NCI-H187 (cell line): ENCODE data around the gene ZNF407.

ENCODE experiments used
- DNase-seq, 2 experiments: peaks; one replicate each; lab custom pipeline; 2025; lab: John Stamatoyannopoulos, UW

The ZNF407 gene

DNA sequence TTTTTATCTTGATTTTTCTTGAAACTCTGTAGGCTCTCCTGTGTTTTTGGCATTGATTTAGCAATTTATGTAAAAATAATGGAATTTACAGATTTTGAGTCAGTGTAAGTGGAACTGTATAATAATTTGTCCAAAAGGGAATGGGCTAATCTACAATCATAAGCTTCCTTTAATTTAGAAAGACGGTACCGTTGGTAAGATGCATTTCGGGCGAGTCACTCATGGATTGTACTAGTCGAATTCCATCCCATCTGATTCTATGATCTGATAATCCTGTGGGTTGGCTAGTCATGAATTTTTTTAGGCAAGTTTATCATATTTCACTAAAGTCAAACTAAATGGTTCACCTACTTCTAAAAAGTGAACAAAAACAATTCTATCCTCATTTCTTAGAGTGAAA lies 133.4 kb downstream of the ZNF407 start:
- DNase-seq, result no peak

DNA sequence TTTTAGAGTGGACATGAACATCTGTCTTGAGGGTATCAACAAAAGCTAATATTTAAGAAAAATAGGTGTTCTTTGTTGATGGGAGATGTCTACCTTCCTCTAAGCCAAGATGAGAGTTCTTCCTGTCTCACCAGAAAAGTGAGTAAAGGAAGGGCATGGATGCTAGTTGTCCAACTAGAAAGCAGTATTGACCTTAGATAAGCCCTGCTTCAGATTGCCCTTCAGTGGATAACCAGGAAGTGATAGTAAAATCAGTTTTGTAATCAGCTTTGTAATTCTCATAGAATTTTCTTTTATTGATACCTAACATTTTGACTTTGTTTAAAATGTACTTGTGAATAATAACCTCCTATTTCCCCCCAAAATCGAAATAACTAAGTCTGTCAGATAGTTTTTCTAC lies 134.7 kb downstream of the ZNF407 start:
- no peak for DNase-seq

DNA sequence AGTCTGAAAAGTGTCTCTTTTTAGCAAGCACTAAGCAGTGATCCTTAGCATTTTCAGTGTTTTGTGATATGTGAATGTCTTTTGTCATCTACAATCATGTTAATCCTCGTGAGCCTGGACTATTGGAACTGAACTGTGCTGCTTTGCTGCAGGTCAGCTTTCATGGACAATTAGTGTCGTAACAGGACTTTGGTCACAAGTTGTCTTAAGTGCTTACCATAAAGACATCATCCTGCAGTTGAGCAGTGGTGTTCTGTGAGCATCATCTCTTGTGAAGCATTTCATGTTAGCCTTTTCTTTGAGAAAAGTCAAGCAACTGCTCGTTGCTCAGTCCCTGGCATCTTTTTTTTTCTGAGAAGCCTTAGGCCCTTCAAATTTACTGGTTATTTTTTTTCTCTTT lies 135.9 kb downstream of the ZNF407 start:
- DNase-seq, result no peak

DNA sequence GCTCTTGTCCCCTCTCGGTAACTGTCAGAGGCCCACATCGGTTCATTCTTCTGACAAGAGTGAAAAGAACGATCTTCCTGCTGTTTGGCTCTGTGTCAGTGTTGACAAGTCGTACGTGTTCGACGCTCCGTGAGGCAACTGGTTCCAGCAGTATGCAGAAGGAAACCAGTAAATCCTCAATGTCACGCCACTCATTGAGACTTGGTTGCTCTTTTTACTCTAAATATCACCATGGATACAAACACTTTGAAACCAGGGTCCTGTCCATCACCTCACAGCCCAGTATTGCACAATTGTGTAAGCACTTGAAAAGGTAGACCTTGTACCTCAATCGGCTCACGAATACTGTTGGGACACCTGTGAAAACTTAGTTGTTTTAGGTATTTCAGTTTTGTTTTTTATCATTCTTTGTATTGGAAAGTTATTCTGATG lies 136.4 kb downstream of the ZNF407 start:
- DNase-seq, result no peak

DNA sequence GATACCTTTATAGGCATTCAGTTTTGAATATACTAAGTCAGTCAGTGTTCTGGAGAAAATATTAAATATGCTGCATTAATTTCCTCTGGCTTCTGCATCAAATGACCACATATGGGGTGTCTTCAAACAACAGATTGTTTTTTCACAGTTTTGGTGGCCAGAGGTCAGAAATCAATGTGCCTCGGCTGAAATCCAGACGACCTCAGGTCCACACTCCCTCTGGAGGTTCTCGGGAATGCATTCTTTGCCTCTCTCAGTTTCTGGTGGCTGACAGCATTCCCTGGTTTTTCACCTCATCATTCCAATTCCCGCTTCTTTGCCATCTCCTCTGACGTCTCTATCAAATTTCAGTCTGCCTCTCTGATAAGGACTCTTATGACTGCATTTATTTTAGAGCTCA lies 142.3 kb downstream of the ZNF407 start:
- no peak for DNase-seq

DNA sequence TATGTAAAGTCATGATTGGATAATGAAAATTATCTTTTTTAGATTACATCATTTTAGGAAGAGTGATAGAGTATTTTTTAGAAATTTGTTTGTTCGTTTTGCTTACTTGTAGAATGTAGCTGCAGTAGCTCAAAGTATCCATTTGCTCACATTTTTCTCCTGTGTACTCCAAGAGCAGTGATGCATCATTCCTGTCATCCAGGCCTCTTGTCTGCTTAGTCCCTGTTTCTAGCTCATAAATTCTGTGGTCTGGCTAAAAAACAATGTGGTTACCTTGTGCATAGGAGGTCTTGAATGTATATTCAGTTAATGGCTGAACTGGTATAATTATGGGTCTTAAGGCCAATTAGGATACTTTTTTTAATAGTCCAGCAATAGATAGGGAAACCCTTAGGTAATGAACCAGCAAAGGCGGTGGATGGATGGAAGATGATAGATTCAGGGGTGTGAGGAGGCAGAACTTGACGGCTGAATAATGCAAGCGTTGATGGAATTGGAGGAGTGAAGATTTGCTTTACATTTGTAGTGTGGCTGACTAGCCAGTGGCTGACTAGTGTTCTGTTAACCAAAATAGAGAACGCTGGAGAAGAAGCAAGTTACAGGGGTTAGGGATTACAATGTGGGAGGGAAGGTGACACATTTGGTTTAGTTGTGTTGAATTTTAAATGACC lies 145.0 kb downstream of the ZNF407 start:
- no peak for DNase-seq

DNA sequence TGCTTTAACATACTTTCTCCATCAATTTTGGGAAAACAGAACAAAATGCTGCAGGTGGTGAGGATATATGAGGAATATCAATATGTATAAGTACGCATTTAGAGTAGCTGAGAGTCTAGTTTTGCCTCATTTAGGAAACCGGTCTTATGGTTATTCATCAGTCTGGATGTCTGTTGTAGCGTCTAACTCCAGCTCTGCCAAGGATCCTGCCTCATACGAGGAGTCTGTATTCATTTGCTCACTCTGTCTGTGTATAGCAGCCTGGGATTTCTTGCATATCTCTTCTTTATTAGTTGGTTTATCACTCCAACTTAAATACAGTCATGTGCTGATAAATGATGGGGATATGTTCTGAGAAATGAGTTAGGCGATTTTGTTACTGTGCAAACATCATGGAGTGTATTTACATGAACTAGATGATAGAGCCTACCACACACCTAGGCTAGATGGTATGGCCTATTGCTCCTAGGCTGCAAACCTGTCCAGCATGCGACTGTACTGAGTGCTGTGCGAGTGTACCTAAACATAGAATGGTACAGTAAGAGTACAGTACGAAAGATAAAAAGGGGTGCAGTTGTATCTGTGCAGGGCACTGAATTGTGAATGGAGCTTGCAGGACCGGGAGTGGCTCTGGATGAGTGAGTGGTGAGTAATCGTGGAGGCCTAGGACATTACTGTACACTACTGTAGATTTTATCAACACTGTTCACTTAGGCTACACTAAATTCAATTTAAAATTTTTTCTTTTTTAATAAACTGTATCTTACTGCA lies 148.1 kb downstream of the ZNF407 start:
- DNase-seq, result no peak

DNA sequence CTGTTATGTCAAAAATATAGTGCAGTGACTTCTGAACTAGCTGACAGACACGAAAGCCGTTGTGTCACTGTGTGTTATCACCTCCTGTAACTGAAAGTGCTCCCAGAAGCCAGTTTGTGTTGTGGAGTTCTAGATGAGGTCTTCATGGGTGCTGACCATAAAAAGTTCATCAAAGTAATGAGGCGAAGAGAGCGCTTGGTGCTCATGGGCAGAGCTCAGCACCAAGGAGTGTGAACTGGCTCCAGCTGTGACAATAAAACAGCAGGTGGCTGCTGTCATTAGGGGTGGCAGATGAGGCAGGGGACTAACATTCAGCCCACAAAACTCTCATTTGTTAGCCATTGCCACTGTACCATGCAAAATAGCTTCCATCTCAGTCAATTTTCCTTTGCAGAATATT lies 151.1 kb downstream of the ZNF407 start:
- peak; percentile 46 to 48 for DNase-seq

DNA sequence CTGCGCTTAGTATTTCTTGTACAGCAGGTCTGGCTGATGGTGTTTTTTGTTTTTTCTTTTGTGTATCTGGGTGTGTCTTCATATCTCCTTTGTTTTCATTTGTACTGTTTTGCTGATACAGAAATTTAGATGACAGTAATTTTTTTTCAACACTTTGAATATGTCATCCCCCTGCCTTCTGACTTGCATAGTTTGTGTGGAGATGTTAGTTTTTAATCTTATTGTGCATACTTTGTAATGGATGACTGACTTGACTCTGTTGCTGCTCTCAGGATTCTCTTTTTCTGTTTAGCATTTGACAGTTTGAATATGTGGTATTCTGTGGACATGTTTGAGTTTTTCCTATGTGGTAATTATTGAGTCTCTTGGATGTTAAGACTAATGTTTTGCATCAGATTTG lies 161.3 kb downstream of the ZNF407 start:
- no peak for DNase-seq

DNA sequence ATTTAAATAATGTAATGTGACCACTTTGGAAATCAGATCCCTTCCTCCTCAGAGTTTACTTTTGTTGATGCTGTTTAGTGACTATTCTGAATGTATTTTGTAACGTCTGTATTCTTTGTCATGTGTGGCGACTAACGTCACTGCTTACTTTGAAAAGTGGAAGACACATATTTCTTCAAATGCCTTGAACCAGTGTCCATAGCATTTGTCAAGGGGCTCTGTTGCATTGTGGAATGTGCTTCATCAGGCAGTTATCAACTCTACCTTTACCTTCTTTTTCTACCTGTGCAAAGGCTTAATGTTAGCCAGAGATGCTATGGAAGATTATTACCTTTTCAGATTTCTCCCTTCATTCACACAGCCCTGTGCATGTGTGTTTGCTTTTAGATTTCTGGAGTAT lies 162.4 kb downstream of the ZNF407 start:
- no peak for DNase-seq

DNA sequence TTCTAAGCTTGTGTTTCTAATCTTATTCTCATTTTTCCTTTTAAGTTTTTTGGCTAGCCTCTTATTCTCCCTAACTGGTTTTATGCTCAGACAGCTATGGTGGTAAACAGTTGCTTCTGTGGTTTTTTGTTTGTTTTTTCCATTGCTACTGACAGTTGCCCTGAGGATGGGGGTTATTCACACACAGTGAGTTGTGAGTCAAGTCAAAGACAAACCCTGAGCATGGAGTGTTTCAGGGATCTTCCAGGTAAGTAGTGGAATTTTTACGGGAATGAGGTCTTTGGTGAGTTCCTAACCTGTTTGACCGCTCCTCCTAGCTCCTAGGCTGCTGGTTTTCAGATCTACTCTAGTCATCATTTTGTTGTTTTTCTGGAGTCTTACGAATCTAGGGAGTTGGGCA lies 162.8 kb downstream of the ZNF407 start:
- no peak for DNase-seq

DNA sequence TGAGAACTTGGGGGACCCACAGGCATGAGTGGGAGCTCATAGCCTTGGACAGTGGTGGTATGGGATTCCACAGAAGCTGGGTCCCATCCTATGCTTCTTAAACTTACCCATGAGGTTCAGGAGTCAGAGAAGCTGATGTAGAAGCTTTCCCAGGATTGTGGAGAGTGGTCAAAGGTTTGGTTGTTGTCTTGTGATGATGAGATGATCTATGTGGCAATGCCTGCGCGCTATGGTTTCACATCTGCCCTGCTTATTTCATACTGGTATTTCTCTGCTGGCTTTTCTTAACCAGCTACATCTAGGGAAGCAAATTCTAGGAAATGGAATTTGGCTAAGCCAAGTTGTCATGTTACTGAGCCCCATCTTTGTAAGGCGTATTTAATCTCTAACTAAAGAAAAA lies 168.6 kb downstream of the ZNF407 start:
- no peak for DNase-seq

DNA sequence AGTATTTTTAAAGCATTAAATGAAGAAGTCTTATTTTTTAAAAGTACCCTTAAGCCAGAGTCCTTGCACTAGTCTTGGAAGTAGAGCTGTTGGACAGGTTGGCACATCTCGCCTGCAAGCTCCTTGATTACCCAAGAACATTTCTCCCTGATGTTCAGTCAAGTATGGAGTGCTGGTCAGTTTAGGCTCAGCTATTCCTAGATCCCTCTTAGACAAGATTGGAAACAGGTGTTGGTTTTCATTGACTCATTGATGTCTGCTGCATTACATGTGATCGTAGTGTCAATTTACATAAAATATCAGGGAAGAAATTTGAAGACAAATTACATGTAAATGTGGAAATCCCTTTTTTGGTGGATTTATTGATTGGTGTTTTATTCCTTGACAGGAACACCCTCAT lies 170.4 kb downstream of the ZNF407 start:
- DNase-seq, result no peak

DNA sequence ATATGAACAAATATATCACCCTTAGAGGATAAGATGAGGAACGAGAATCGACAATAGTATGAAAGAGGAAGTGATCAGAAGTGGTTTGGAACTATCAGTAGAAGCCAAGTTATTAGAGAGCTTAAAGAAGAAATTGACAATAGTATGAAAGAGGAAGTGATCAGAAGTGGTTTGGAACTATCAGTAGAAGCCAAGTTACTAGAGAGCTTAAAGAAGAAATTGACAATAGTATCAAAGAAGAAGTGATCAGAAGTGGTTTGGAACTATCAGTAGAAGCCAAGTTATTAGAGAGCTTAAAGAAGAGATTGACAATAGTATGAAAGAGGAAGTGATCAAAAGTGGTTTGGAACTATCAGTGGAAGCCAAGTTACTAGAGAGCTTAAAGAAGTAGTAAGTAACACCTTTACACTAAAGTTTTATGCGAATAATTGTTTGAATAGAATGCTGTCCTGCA lies 175.5 kb downstream of the ZNF407 start:
- DNase-seq, result no peak

DNA sequence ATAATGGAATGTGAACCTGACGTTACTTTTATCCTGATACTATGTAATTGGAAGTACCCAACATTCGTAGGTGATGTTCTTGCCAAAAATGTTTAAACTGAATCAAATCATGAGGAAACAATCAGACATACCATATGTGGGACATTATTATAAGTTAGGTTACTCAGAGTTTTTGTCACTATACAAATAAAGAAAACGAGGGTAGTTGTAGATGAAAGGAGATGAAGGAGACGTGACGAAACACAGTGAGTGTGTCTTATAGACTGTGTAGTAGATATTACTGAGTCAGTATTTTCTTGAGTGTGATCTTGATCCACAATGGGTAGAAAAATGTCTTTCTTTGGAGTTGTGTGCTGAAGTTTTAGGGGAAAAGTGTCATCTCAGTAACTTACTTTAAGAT lies 176.8 kb downstream of the ZNF407 start:
- DNase-seq, result no peak

DNA sequence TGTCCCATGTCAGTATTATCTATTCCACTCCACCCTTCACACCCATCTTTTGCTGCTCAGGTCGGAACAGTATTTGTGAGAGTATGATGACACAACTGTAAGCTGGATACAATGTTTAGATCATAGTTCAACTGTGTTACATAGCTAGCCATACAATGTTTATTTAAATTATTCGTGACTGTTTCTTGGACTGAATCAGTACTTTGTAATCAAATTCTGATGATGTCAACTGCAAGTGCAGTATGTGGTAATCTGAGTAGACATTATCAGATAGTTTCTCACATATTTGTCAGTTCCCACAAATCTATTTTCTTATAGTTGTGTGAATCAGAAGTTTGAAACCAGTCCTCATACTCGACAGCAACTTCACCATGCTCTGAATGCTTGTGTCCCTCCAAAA lies 177.6 kb downstream of the ZNF407 start:
- DNase-seq, result no peak

DNA sequence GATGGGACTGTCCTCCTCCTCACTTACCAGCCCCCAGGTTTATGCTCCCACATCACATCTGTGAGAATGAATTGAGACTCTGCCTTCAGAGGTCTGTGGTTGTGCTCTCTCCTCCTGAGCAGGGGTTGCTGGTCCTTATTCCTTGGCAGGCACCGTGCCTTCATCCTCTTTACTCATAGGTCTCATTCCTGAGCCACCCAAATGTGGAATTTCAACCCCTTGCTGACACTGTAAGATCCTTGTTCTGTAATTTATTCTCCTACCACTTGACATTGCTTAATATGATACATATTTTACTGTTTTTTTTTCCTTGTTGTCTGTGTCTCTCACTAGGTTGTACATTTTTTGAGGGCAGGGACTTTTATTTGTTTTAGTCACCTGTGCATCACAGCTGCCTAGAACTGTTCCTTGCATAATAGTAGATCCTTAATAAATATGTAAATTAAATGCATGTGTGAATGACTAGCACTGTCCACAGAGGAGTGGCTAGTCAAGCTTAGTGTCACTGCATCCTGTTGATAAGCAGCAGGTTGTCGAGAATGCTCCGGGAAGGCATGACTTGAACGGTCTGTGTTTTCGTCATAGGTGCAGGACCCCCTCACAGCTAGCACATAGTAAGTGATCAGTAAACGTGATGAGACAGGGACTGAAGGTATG lies 180.6 kb downstream of the ZNF407 start:
- DNase-seq, result no peak

DNA sequence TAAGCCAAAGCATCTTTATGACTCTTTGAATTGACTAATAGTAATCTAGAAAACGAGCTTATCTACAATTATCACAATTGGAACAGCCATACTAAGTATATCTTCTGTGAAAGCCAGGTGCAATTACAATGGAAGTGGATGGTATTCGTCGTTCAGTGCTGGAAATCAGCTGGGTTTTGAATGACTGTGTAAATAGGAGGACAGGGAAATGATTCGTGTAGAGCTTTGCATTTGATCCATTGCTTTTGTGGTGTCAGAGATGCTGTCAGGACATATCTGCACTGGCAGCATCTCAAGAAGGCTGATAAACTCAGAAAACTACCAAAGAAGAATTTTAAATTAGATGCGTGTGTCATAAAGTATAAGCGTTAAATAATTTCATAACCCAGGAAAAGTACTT lies 187.1 kb downstream of the ZNF407 start:
- DNase-seq, result peak in 1 of 2 experiments; percentile 32

DNA sequence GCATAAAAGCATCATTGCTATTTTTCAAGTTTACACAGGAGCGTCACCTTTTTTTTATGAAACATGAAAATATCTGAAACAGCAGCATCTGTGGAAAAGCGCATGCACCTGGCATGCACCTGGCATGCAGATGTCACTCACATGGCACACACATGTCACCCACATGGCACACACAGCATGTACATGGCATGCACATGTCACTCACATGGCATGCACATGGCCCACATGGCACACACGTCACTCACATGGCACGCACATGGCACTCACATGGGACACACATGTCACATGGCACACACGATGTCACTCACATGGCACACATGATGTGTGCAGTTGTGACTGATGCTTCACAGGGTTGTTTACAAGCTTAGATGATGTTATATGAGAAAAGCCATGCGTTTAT lies 188.0 kb downstream of the ZNF407 start:
- no peak for DNase-seq

DNA sequence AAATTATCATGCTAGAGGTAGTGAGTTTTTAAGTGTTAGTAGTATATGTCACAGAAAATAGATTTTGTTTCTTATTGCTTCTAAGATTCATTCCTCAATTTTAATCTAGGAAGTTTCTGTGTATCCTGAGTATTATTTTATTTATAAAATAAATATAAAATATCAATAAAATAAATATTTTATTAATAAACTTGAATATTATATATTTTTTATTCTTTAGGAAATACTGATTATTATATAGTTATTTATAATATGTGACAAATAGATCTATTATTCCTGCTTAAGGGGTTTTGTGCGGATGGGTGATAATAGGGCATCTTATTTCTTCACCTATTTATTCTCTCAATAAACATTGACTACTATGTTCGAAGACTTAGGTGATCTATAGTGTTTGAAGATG lies 191.0 kb downstream of the ZNF407 start:
- no peak for DNase-seq

DNA sequence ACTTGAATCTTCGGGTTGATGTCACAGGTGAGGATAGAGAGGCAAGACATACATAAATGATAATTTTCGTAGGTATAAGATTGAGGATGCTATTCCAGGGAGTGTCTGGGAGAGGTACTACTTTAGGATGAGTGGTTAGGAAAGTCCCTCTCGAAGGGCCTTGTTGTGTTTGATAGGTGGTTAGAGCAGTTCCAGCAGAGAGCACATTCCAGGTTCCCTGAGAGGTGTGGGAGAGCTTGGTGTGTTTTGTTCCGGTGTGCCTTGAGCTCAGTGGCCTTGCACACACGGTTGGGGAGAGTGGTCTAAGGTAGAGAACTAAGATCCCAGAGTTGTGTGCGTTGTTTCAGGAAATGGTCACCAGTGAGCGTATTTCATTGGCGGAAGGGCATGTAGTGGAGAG lies 191.4 kb downstream of the ZNF407 start:
- no peak for DNase-seq

DNA sequence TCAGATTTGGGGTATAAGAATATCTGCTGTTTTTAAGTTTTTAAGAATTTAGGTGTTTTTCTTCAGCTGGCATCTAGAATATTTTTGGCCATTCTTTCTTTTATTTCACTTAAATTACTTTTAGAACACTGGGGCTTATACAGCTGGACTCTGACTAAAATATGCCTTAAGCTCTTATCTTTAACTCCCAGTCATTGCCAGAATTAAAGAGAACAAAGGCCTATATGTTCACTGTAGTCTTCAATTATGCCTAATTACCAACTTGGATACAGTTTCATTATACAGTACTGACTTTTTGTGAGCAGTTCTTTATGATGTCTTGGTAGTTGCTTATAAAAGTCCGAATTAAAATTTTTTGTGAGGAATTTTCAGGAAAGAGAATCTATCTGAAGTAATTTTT lies 192.8 kb downstream of the ZNF407 start:
- no peak for DNase-seq

DNA sequence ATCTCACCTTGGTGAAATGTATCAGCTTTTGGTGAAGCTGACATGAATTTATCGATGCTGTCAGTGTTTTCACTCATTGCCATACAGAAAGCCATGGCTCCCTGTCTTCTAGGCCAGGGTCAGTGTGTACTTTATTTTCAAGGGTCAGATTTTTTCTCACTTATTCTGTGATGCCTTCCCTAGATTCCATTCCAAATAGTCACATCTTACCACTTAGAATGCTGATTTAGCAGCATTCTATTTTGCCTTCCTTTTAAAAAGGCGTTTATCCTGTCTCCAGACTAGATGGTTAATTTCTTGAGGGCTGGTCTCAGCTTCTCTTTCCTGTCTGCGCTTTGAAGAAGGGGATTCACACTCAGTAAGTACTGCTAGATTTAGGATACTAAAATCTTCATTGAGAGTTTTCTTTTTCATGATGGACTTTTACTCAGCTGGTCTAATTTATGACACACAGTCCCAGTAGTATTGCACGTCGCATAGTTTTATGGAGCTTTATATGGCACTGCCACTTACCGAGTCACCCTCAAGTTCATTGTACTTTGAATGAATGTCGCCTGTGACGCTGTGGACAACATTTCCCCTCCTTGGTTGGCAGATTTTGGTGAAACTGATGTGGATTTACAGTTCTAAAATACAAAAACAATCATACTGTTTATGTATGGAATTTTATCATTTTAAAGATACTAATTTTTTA lies 194.0 kb downstream of the ZNF407 start:
- no peak for DNase-seq
